ENCODE data around the gene KCNQ1OT1.

Gene KCNQ1OT1

GRCh38 chr11:2699531-2700414 lies at the start of gene KCNQ1OT1:
Gene KCNQ1OT1 (minus strand): TSS chr11:2699994.
- peak; percentile 91 for DNase-seq

GRCh38 chr11:2748814-2749554 lies 49.2 kb upstream of the KCNQ1OT1 start:
- DNase-seq = no peak

- DNase-seq = no peak
Observed at GRCh38 chr11:2748061-2748813, 48.4 kb upstream of the KCNQ1OT1 start.

- DNase-seq = no peak
Observed at GRCh38 chr11:2747248-2748027, 47.6 kb upstream of the KCNQ1OT1 start.

- DNase-seq = no peak
Observed at GRCh38 chr11:2746401-2747247, 46.8 kb upstream of the KCNQ1OT1 start.

GRCh38 chr11:2745511-2745910 lies 45.7 kb upstream of the KCNQ1OT1 start:
- no peak for DNase-seq

- DNase-seq = no peak
Observed at GRCh38 chr11:2744166-2744565, 44.4 kb upstream of the KCNQ1OT1 start.

GRCh38 chr11:2743427-2744110 lies 43.8 kb upstream of the KCNQ1OT1 start:
- DNase-seq = no peak

GRCh38 chr11:2742611-2743426 lies 43.0 kb upstream of the KCNQ1OT1 start:
- DNase-seq = no peak

GRCh38 chr11:2742201-2742600 lies 42.4 kb upstream of the KCNQ1OT1 start:
- DNase-seq = no peak

GRCh38 chr11:2741377-2742131 lies 41.8 kb upstream of the KCNQ1OT1 start:
- peak; percentile 80 for DNase-seq

GRCh38 chr11:2741006-2741376 lies 41.2 kb upstream of the KCNQ1OT1 start:
- DNase-seq = peak; percentile 31

- DNase-seq = no peak
Observed at GRCh38 chr11:2740275-2740940, 40.6 kb upstream of the KCNQ1OT1 start.

GRCh38 chr11:2739531-2740274 lies 39.9 kb upstream of the KCNQ1OT1 start:
- no peak for DNase-seq

GRCh38 chr11:2738551-2739431 lies 39.0 kb upstream of the KCNQ1OT1 start:
- no peak for DNase-seq

GRCh38 chr11:2737866-2738265 lies 38.1 kb upstream of the KCNQ1OT1 start:
- peak; percentile 35 for DNase-seq

- DNase-seq = no peak
Observed at GRCh38 chr11:2737226-2737590, 37.4 kb upstream of the KCNQ1OT1 start.

Measured in MV-4-11 (cell line).